GM18519 (cell line): ENCODE data around the gene FERMT2.

Source experiments
- ATAC-seq: cut with Tn5 transposase; IDR thresholded peaks from one replicate; pipeline ENCODE4 v1.9.1; 2021; ENCODE audit warnings: mild to moderate bottlenecking, moderate library complexity; ENCODE audit not compliant: unreplicated experiment, low FRiP score

FERMT2 gene

DNA sequence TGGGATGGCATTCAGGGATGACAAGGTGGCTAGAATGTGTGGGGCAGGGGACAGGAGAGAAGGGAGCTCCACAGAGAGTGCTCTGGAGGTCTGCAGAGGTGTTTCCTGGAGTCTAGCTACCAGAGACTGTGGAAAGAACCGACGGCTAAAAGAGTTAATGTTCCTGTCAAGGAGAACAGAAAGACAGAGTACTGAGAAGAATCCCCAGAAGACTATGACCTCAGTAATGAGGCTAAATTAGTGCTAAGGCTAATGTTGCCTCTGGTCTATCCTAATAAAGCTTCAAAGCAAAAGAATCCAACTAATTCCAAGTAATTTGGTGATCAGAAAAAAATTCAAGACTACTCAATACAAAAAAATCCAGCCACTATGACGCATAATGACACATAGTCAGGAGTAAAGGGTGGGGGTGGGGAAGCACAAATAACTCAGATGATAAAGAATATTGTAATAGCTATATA, 44.7 kb downstream of the FERMT2 start:
- ATAC-seq = no peak

DNA sequence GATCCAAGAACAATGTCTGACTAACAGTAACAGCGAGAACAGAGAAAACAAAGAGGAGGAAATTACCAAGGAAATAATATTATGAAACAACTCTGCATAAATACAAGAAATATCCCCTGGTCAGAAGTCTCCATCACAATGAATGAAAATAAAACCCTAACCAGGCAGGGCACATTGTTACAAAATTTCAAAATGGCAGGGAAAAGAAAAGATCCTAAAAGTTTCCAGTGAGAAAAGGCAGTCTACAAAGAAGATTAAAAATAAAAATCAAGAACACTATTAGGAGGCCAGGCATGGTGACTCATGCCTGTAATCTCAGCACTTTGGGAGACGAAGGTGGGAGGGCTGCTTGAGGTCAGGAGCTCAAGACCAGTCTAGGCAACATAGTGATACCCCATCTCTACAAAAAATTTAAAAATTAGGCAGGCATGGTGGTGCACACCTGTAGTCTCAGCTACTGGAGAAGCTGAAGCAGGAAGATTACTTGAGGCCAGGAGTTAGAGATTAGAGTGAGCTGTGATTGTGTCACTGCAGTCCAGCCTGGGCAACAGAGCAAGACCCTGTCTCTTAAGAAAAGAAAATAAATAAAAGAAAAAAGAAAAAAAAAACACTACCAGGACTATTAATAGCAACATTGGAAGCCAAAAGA, 47.8 kb downstream of the FERMT2 start:
- ATAC-seq = no peak

DNA sequence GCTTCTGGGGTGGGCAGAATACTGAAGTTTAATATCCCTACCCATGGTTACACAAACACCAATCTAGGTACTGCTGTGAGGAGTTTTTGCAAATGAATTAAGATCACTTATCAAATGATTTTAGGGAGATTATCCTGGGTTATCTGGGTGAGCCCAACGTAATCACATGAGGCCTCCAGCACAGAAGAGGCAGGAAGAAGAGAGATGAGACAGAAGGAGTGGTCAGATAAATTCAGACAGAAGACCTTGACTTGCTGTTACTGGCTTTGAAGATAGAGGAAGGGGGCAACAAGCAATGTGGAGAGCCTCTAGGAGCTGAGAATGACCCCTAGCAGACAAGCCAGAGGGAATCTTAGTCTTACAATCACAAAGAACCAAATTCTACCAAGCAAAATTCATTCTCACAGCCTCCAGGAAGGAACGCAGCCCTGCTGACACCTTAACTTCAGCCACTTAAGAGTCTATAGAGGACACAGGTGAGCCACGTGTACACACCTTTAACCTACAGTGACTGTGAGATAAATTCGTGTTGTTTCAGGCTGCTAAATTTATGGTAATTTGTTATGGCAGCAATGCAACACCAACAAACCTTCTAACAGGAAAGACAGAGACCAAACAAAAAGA, 49.4 kb downstream of the FERMT2 start:
- ATAC-seq = no peak

DNA sequence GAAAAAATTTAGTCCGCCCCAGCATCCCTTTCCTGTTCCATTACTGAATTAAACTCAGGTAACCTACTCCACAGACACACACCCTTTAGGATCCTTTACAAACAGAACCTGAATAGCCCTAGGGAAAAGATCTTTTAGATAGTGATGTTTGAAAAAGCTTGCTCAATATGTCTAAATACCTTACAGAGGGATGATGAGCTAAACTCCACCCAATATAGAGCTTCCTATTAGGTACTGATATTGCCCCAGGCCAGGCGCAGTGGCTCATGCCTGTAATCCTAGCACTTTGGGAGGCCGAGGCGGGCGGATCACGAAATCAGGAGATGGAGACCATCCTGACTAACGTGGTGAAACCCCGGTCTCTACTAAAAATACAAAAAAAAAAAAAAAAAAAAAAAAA, 50.1 kb downstream of the FERMT2 start:
- no peak for ATAC-seq

DNA sequence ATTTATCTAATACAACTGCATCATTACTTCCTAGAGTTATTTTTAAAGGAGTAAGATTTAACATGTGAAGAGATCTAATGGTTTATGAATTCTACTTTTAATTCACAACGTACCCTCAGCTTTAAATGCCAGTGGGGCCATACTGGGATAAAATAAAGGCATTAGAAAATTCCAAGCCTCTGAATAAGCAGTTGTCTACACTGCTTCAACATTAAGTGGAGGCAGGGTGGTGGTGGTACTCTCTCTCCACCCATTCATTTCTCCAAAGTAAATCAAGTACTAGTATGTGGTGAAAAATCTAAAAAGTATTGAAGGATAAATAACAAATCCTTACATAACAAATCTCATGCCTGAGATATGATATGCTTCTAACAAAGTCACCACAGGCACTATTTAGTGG, 52.4 kb downstream of the FERMT2 start:
- no peak for ATAC-seq

DNA sequence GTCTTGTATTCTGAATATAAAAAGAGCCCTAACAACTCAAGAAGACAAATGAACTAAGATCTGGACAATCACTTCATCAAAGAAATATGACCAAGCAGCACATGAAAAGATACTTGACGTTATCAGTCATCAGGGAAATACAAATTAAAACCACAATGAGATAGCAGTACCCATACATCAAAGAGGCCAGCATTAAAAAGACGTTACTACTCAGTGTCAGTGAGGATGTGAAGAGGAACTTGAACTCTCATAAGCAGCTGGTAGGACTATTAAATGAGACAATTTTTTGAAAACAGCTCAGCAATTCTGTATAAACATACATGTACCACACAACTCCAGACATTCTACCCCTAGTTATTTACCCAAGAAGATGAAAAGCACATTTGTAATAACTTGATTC, 55.9 kb downstream of the FERMT2 start:
- ATAC-seq = no peak

DNA sequence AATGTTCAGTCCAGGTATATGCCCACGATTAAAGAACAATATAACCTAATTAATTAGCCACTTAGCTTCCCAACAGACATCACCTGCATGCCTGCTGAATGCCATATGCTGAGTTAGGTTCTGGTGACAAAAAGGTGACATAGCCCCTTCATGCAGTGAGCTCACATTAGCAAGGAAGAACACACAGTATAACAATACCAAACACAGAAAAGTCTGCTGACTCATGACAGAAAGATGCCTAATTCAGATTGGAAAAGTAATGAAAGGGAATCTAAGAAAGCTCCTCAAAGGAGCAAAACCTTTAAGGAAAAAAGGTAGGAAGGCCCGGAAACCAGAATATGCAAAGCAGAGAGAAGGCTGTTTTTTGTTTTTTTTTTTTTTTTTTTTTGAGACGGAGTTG, 59.0 kb downstream of the FERMT2 start:
- ATAC-seq = no peak

DNA sequence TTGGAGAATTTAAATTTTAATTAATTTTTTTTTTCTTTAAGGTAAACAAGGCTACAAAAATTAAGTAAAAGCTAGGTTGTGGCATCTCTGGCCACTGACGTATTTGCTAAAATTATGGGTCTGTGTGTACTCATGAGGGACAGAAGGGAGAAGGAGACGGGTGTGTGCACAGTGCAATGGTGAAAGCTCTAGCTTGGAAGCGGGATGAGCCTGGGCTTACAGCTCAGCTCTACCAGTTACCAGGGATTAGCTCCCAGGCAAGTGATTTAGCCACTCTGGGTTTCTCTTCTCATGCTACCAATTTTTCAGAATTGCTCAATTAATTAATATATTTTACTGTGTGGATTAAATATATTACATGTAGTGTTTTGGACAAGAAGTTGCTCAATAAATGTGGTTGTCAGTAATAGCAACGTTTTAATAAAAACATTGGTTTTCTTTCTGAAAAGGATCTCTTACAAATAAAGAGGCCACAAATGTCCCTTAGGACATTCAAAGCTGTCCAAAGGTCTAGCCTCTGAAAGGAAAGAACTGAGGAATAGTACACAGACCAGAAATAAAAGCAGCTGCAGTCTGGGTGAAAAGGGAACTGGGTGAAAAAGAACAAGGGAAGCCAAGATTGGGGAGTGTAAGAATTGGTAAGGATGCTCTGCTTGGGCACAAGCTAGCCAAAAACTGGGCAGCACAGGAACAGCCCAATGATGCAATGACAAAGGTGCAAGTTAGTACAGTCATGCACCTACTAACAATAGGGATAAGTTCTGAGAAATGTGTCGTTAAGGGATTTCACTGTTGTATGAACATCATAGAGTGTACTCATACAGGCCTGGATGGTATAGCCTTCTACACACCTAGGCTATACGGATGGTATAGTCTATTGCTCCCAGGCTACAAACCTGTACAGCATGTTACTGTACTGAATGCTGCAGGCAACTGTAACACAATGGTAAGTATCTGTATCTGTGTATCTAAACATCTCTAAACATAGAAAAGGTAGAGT, 61.7 kb downstream of the FERMT2 start:
- ATAC-seq = no peak

DNA sequence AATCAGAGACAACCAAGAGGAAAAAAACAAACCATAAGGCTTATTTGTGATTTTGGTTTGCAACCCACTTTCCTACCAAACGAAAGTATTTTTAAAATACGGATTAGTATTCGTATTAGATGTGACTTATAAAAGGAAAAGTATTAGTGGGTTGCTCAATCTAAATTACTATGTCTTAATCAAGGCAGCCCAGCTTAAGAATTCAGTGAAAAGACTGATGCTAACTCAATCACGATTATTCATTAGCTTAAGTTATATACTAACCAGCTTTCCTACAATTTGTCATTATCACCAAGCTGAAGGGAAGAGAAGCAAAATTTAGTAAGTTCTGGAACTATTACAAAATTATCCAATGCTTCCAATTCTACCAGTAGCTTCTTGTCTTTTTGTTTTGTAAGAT, 62.7 kb downstream of the FERMT2 start:
- no peak for ATAC-seq

DNA sequence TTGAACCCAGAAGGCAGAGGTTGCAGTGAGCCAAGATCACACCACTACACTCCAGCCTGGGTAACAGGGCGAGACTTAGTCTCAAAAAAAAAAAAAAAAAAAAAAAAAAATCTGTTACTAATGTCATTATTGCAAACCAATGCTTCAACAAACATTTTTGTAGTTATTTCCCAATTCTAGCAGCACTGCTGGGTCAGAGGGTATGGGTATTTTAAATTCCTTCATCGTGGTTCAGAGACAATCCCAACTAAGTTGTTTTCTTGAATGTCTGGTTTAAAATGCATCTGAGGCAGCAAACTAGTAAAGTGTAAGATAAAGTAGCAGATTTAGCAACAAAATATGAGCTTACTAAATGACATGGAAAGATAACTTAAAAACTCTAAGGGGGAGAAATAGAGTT, 65.6 kb downstream of the FERMT2 start:
- no peak for ATAC-seq

DNA sequence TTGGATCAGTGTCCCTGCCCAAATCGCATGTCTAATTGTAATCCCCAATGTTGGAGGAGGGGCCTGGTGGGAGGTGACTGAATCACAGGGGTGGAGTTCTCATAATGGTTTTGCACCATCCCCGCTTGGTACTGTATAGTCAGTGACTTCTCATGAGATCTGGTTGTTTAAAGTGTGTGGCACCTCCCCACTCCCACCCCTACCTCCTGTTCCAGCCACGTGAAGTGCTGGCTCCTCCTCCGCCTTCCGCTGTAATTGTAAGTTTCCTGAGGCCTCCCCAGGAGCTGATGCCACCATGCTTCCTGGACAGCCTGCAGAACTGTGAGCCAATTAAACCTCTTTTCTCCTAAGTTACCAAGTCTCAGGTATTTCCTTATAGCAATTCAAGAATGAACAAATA, 67.2 kb downstream of the FERMT2 start:
- no peak for ATAC-seq

DNA sequence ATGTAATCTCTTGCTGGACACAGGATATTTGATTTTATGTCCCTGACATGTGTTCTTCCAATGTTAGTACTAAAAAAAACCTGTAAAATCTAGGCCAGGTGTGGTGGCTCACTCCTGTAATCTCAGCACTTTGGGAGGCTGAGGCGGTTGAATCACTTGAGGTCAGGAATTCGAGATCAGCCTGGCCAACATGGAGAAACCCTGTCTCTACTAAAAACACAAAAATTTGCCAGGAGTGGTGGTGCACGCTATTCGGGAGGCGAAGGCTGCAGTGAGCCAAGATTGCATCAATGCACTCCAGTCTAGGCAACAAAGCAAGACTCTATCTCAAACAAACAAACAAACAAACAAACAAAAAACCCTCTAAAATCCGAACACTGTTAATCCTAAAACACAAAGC, 68.0 kb downstream of the FERMT2 start:
- no peak for ATAC-seq

DNA sequence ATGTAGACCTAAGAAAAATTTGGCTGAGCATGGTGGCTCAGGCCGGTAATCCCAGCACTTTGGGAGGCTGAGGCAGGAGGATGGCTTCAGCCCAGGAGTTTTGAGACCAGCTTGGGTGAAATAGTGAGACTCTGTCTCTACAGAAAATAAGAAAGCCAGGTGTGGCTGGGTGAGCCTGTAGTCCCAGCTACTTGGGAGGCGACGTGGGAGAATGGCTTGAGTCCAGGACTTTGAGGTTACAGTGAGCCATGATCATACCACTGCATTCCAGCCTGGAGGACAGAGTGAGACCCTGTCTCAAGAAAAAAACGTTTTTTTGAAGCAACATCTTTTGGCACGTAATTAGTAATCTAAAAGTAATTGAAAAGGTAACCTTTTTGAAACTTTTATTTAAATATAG, 70.9 kb downstream of the FERMT2 start:
- no peak for ATAC-seq

DNA sequence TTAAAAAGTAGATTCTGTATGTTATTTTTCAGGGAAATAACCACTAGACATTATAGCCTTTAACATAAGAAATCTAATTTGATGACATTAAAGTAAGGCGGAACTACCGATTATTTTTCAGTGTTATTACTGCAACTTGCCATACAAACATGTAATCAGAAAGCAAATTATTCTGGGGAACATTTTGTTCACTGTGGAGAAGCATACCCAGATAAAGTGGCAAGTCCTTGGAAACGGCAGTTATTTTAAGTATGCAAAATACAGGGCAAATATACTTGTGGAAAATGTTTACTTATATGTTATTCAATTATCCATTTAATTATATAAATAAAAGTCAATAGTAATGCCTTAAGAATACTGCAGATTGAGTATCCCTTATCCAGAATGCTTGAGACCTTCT, 71.9 kb downstream of the FERMT2 start:
- ATAC-seq = no peak

DNA sequence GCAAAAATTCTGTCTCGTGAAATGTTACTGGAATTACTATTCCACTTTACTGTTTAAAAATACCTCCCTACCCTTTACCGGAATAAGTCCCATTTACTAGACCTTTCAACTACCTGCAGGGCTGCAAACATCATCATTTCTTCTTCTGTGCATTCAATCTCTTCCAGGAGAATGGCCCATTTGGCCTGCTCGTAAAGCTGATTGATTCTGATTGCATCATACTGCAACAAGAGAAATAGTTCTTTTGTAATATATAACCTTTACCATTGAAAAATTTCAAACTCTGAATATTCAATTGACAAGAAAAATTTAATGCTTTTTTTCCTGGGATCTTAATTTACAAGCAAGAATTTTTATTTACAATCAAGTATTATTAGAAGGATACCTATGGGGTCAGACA, 72.4 kb downstream of the FERMT2 start:
- ATAC-seq = no peak

DNA sequence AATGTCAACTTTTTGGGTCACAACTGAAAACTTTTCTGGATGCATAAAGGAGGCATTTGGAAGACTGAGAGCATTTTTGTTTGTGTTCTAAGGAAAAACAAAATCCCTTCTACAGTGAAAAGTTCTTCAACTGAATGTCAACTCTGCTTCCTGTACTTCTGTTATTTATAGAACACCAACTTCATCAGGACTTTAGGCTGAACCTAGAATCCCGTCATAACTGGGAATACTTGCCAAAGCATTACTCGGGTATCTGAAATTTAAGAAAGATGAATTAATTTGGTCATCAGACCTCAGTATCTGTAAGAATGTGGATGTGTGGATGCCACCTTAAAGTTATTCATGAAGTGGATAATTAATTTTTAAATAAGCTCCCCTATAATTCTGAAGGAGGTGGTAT, 73.2 kb downstream of the FERMT2 start:
- no peak for ATAC-seq

DNA sequence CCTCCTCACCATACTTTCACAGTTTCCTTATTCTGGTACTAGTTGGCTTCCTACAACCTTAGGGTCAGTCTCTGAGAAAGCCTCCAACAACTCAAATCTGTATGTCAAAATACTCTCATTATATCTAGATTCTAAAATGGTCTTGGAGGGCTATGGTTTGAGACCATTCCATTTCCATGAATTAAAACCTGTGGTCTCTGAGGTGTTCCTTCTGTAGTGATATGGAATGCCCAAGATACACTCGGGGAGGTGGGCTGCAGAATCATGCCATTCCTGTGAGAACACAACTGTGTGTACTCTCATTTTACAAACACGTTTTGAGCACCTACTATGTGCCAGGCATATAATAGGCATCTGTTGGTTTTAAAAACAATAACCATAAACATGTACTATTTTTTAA, 74.0 kb downstream of the FERMT2 start:
- no peak for ATAC-seq

DNA sequence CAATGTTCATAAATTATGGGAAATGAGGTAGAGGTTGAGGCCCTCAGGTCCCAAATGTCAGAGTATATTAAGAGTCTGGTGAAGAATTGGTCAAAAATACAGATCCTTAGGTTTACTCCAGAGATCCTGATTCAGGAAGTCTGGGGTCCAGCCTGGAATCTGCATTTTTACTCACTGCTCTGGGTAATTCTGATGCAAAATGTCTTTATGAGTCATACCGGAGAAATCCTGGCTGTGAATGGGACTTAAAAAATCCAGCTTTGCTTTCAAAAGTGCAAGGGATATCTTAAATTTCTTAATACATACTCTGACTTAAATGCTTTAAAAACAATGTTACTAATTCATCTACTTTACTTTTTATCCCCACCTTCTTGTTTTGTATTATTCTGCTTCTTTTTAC, 74.5 kb downstream of the FERMT2 start:
- ATAC-seq = no peak

DNA sequence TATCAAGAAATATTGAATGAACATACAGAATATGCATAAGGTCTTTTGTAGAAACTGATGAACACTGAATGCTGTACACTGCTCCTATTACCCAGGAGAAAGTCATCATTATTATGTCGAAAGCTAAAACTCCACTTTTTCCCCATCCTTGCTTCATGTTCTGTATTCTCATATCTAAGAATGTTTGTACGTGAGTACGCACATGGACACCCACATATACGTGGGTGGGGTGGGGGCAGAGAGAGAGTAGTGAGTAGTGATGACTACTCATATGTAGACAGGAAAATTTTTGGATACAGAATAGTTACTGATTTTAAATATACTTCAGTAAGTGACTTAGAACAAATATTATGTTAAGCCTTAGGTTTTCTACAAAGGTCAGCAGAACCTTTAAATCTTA, 75.1 kb downstream of the FERMT2 start:
- ATAC-seq = no peak

DNA sequence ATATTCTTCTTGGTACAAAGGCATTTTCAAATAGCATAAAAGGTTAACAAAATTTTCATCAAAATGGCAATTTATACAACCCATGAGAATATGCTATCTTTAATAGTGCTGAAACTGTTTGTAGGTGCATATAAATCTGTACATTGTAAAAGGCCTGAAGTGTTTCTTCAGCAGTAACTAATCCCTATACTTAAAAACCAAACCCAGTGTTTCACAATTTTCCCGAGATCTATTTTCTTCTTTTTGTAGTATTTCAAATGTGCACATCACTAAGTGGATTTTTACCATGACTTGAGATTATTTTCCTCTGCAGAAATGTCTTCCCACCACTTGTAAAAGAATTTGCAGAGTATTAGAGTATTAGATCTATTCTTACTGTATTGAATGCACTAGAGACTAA, 76.5 kb downstream of the FERMT2 start:
- ATAC-seq = no peak

DNA sequence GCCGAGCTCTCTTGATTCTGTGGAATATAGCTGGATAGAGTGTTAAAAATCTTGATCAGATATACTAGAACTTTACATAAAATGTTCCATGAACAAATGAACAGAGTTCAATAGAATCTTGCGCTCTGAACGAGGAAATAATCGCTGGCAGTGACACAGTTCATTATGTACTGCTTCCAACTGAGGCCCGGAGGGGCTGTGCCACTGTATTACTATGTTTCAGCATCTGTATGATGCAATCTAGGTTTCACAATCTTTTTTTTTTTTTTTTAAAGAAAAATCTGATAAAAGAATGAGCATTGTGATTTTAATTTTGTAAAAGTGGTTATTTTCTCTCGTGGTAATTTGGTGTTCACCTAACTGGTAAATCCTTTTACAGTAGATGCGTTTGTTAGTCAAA, 77.2 kb downstream of the FERMT2 start:
- no peak for ATAC-seq
